Hepatocyte (in vitro differentiated cells): ENCODE results near the gene ITGA7.

Experiments
- CTCF ChIP-seq: fragments of 200-600 bp; sonication (generic); IDR thresholded peaks from 2 replicates; pipeline ENCODE4 v1.5.1; 2016; ENCODE audit warnings: antibody characterized with exemption, mild to moderate bottlenecking; ENCODE audit not compliant: poor library complexity
- EZH2 ChIP-seq: fragments of 200-600 bp; sonication (generic); IDR thresholded peaks from 2 replicates; pipeline ENCODE4 v1.6.1; 2016; ENCODE audit warnings: antibody characterized with exemption, mild to moderate bottlenecking, borderline replicate concordance
- EZH2phosphoT487 ChIP-seq: fragments of 200-600 bp; sonication (generic); IDR thresholded peaks from one replicate; pipeline ENCODE4 v1.6.1; 2018; ENCODE audit warnings: antibody characterized with exemption, mild to moderate bottlenecking, low read depth, moderate library complexity; ENCODE audit not compliant: unreplicated experiment, severe bottlenecking

- TF ChIP-seq CTCF (no peak), EZH2 (no peak), EZH2phosphoT487 (no peak)
These were observed 40.7 kb upstream of the ITGA7 start for GRCh38 chr12:55748230-55748993.
